Adrenal gland (tissue), 5 donors: ENCODE results near the gene PDGFRB.

Experiments
- CTCF ChIP-seq, 6 experiments: fragments of 450-650 bp in 4 of 6; fragments of 200-600 bp in 2 of 6; sonication (generic) in 1 of 6; IDR thresholded peaks; 1 replicate in 5 of 6; 2 replicates in 1 of 6; pipeline versions ENCODE4 v1.5.1 to v1.8.0; 2016 to 2021; ENCODE audit warnings: antibody characterized with exemption in 6 of 6, mild to moderate bottlenecking in 2 of 6, moderate library complexity in 1 of 6
- POLR2A ChIP-seq, 2 donors: fragments of 450-650 bp; IDR thresholded peaks; one replicate each; pipeline ENCODE4 v1.6.1; 2017; ENCODE audit warnings: antibody characterized with exemption in 2 of 2, mild to moderate bottlenecking in 2 of 2, moderate library complexity in 1 of 2
- donor health status: DM: no; HTN: no; CAD: no.

DNA sequence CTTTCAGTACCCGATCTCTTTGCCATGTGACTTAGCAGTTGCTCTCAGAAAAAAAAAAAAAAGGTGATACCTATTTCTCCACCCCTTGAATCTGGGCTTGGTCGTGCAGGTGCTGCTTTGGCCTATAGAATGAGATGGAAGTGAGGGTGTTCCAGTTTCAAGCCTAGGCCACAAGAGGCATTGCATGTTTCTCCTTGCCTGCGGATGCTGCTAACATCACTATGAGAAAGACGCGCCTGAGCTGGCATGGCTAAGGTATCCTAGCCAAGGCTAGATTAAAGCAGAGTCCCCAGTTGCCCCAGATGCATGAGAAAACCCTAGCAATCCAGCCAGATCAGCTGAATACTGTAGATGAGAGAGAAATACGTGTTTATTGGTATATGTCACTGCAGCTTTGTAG is 54.6 kb downstream of the PDGFRB start:
- no peak for TF ChIP-seq CTCF (IDR thresholded peaks at IDR 0.05)
- TF ChIP-seq POLR2A (IDR thresholded peaks at IDR 0.05) = no peak
